ENCODE results near the gene ROR2.
"Not testable (repeated sequence)": the region's sequence is repeated elsewhere in the genome, so short reads cannot be mapped to it uniquely, and the experiment has no call there.

ROR2 gene

GRCh38 chr9:91991721-91992341, 41.8 kb upstream of the ROR2 start:
- Histone ChIP-seq H2AFZ (ENCODE audit: low read depth) (no peak overlapping the region), H3K27me3 (ENCODE audit: insufficient read depth, low read depth) (no peaks in the 10 kb centered on the region), H3K27ac (no peak overlapping the region), H3K79me2 (ENCODE audit: insufficient read depth, low read depth) (no peaks in the 10 kb centered on the region), H3K36me3 (ENCODE audit: insufficient read depth) (no peaks in the 10 kb centered on the region), H3K4me3 (IDR thresholded peaks at IDR 0.05; ENCODE audit: insufficient read depth, low read depth, low read length) (no peak overlapping the region), H3K9ac (no peak overlapping the region), H3K4me1 (ENCODE audit: low read depth, poor library complexity, severe bottlenecking) (no peaks in the 10 kb centered on the region), H3K4me2 (no peak overlapping the region), H4K20me1 (ENCODE audit: insufficient read depth) (no peaks in the 10 kb centered on the region)
- no peak for TF ChIP-seq CTCF (conservative IDR thresholded peaks at IDR 0.05; ENCODE audit: low read depth, low read length)

GRCh38 chr9:91986248-91986647, 36.2 kb upstream of the ROR2 start:
- H3K9ac ChIP-seq = no peak overlapping the region
- TF ChIP-seq CTCF (conservative IDR thresholded peaks at IDR 0.05; ENCODE audit: low read depth, low read length) = no peak
- H3K27ac ChIP-seq = no peak overlapping the region
- H3K79me2 ChIP-seq (ENCODE audit: insufficient read depth, low read depth) = no peaks in the 10 kb centered on the region
- no peaks in the 10 kb centered on the region for H3K27me3 ChIP-seq (ENCODE audit: insufficient read depth, low read depth)
- no peak overlapping the region for H3K4me2 ChIP-seq
- no peaks in the 10 kb centered on the region for H3K36me3 ChIP-seq (ENCODE audit: insufficient read depth)
- H3K4me1 ChIP-seq (ENCODE audit: low read depth, poor library complexity, severe bottlenecking) = no peaks in the 10 kb centered on the region
- no peak overlapping the region for H3K4me3 ChIP-seq (IDR thresholded peaks at IDR 0.05; ENCODE audit: insufficient read depth, low read depth, low read length)
- H4K20me1 ChIP-seq (ENCODE audit: insufficient read depth) = no peaks in the 10 kb centered on the region
- no peak overlapping the region for H2AFZ ChIP-seq (ENCODE audit: low read depth)

GRCh38 chr9:91985692-91986091, 35.7 kb upstream of the ROR2 start:
- no peak overlapping the region for H3K9ac ChIP-seq
- TF ChIP-seq CTCF (conservative IDR thresholded peaks at IDR 0.05; ENCODE audit: low read depth, low read length) = no peak

GRCh38 chr9:91978740-91979414, 28.8 kb upstream of the ROR2 start:
- H3K27me3 ChIP-seq (ENCODE audit: insufficient read depth, low read depth) = no peaks in the 10 kb centered on the region
- H3K4me2 ChIP-seq = no peak overlapping the region
- no peak overlapping the region for H2AFZ ChIP-seq (ENCODE audit: low read depth)

More at GRCh38 chr9:91985692-91986091, 35.7 kb upstream of the ROR2 start:
- Histone ChIP-seq H3K36me3 (ENCODE audit: insufficient read depth) (no peaks in the 10 kb centered on the region), H3K27me3 (ENCODE audit: insufficient read depth, low read depth) (no peaks in the 10 kb centered on the region), H3K4me1 (ENCODE audit: low read depth, poor library complexity, severe bottlenecking) (no peaks in the 10 kb centered on the region), H3K4me2 (no peak overlapping the region), H3K4me3 (IDR thresholded peaks at IDR 0.05; ENCODE audit: insufficient read depth, low read depth, low read length) (no peak overlapping the region), H2AFZ (ENCODE audit: low read depth) (no peak overlapping the region), H4K20me1 (ENCODE audit: insufficient read depth) (no peaks in the 10 kb centered on the region), H3K79me2 (ENCODE audit: insufficient read depth, low read depth) (no peaks in the 10 kb centered on the region), H3K27ac (no peak overlapping the region)

GRCh38 chr9:91975254-91975653, 25.2 kb upstream of the ROR2 start:
- not testable (repeated sequence) for H3K79me2 ChIP-seq (ENCODE audit: insufficient read depth, low read depth); H4K20me1 ChIP-seq (ENCODE audit: insufficient read depth); H3K27me3 ChIP-seq (ENCODE audit: insufficient read depth, low read depth); H3K4me2 ChIP-seq; H3K4me3 ChIP-seq (IDR thresholded peaks at IDR 0.05; ENCODE audit: insufficient read depth, low read depth, low read length); H3K4me1 ChIP-seq (ENCODE audit: low read depth, poor library complexity, severe bottlenecking); H3K27ac ChIP-seq; H2AFZ ChIP-seq (ENCODE audit: low read depth); H3K9ac ChIP-seq; H3K36me3 ChIP-seq (ENCODE audit: insufficient read depth)

More at GRCh38 chr9:91978740-91979414, 28.8 kb upstream of the ROR2 start:
- no peaks in the 10 kb centered on the region for H3K36me3 ChIP-seq (ENCODE audit: insufficient read depth)
- no peak overlapping the region for H3K9ac ChIP-seq
- no peaks in the 10 kb centered on the region for H3K4me1 ChIP-seq (ENCODE audit: low read depth, poor library complexity, severe bottlenecking)
- H3K79me2 ChIP-seq (ENCODE audit: insufficient read depth, low read depth) = no peaks in the 10 kb centered on the region
- peak; percentile 59 for TF ChIP-seq CTCF (conservative IDR thresholded peaks at IDR 0.05; ENCODE audit: low read depth, low read length)
- H3K27ac ChIP-seq = no peak overlapping the region
- no peaks in the 10 kb centered on the region for H4K20me1 ChIP-seq (ENCODE audit: insufficient read depth)
- H3K4me3 ChIP-seq (IDR thresholded peaks at IDR 0.05; ENCODE audit: insufficient read depth, low read depth, low read length) = no peak overlapping the region

Data from KMS-11 (cell line).